ENCODE data around the gene EMSY. TPM values are rescaled to one million over a fixed set of nuclear protein-coding genes. Genes with fewer than 3 reads are reported as not detected.

Gene EMSY
- total RNA-seq, 1 experiment from 2014 or later, result 19.7 TPM

DNA sequence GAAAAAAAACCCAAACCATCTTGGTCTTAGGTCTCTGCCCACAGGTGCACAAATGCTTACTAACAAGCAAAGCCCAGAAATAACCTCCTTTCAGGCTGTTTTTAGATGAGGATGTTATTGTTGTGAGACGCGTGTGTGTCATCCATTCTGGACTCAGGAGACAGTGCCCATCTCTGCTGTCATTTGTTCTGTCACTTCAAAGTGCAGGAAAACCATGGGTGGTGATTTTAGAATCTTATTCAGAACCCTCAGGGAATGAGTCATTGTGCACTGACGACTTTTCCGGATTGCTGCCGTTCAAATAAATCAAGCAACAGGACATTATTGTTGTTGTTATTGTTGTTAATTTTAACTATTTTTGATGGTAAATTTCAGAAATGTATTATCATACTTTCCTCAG, 115.4 kb downstream of the EMSY start:
- no TSS peak for BruUV-seq (replicated peaks)
- Mint-ChIP-seq H3K4me1 (ENCODE audit: insufficient read depth, unreplicated experiment) (peaks cover 7% of the 10 kb centered on the region), H3K27ac (ENCODE audit: low read depth, unreplicated experiment) (no peak overlapping the region), H3K36me3 (ENCODE audit: insufficient read depth, unreplicated experiment) (peaks cover 6% of the 10 kb centered on the region), H3K4me3 (ENCODE audit: unreplicated experiment) (no peak overlapping the region), H3K9me3 (ENCODE audit: unreplicated experiment) (peaks cover 10% of the 10 kb centered on the region), H3K27me3 (ENCODE audit: insufficient read depth, unreplicated experiment) (no peaks in the 10 kb centered on the region)
- CTCF ChIA-PET, result interaction anchor here (0.6 kb wide), 1 partner anchor 30 kb away, joined by 4 read pairs; no protein-coding TSS in a partner anchor
- intact Hi-C loops (cut with micrococcal nuclease), result no loop called here
- POLR2A ChIA-PET, result no interaction called here
- TF ChIP-seq CTCF (IDR thresholded peaks at IDR 0.05; ENCODE audit: unreplicated experiment), result no peak
- peak; percentile 42 for DNase-seq (ENCODE audit: unreplicated experiment)

GRCh38 chr11:76561245-76561644, 116.4 kb downstream of the EMSY start:
- intact Hi-C loops (cut with micrococcal nuclease), result no loop called here
- peaks cover 7% of the 10 kb centered on the region for H3K4me1 Mint-ChIP-seq (ENCODE audit: insufficient read depth, unreplicated experiment)
- H3K4me3 Mint-ChIP-seq (ENCODE audit: unreplicated experiment), result no peak overlapping the region
- peaks cover 10% of the 10 kb centered on the region for H3K9me3 Mint-ChIP-seq (ENCODE audit: unreplicated experiment)
- H3K27me3 Mint-ChIP-seq (ENCODE audit: insufficient read depth, unreplicated experiment), result no peaks in the 10 kb centered on the region
- H3K36me3 Mint-ChIP-seq (ENCODE audit: insufficient read depth, unreplicated experiment), result peaks cover 6% of the 10 kb centered on the region
- CTCF ChIA-PET, result no interaction called here
- DNase-seq (ENCODE audit: unreplicated experiment), result no peak
- no TSS peak for BruUV-seq (replicated peaks)
- TF ChIP-seq CTCF (IDR thresholded peaks at IDR 0.05; ENCODE audit: unreplicated experiment), result no peak
- H3K27ac Mint-ChIP-seq (ENCODE audit: low read depth, unreplicated experiment), result no peak overlapping the region
- POLR2A ChIA-PET, result no interaction called here

DNA sequence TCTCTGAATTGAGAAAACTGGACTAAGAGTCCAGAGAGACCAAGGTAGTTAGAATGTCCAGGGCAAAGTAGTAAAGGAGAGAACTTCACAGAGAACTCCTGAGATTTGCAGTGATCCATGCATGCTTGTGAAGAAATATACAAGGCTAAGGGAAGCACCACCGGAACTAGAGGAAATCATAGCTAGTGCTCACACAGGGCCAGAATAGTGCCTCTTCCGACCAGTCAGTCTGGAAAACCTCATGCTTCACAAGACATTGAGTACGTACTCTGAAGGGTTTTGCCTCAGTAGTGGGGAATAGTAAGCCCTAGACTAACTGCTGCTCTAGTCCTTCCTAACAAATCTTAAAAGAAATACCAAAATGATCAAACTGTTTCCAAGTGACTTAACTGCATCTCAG, 117.7 kb downstream of the EMSY start:
- Mint-ChIP-seq H3K27me3 (ENCODE audit: insufficient read depth, unreplicated experiment) (no peaks in the 10 kb centered on the region), H3K27ac (ENCODE audit: low read depth, unreplicated experiment) (no peak overlapping the region), H3K9me3 (ENCODE audit: unreplicated experiment) (peaks cover 10% of the 10 kb centered on the region), H3K4me3 (ENCODE audit: unreplicated experiment) (no peak overlapping the region), H3K36me3 (ENCODE audit: insufficient read depth, unreplicated experiment) (peaks cover 6% of the 10 kb centered on the region), H3K4me1 (ENCODE audit: insufficient read depth, unreplicated experiment) (peaks cover 7% of the 10 kb centered on the region)
- ChIA-PET POLR2A (interaction anchor here (0.6 kb wide), 1 partner anchor 15 kb away, joined by 3 read pairs; no protein-coding TSS in a partner anchor), CTCF (interaction anchor here (0.6 kb wide), 1 partner anchor 410 kb away, joined by 3 read pairs; no protein-coding TSS in a partner anchor)
- intact Hi-C loops (cut with micrococcal nuclease), result no loop called here
- no TSS peak for BruUV-seq (replicated peaks)
- no peak for DNase-seq (ENCODE audit: unreplicated experiment)
- TF ChIP-seq CTCF (IDR thresholded peaks at IDR 0.05; ENCODE audit: unreplicated experiment), result no peak

GRCh38 chr11:76564364-76564763, 119.5 kb downstream of the EMSY start:
- ChIA-PET CTCF (no interaction called here), POLR2A (no interaction called here)
- TF ChIP-seq CTCF (IDR thresholded peaks at IDR 0.05; ENCODE audit: unreplicated experiment), result no peak
- peaks cover 10% of the 10 kb centered on the region for H3K9me3 Mint-ChIP-seq (ENCODE audit: unreplicated experiment)
- H3K4me1 Mint-ChIP-seq (ENCODE audit: insufficient read depth, unreplicated experiment), result peaks cover 5% of the 10 kb centered on the region
- H3K27ac Mint-ChIP-seq (ENCODE audit: low read depth, unreplicated experiment), result no peak overlapping the region
- H3K27me3 Mint-ChIP-seq (ENCODE audit: insufficient read depth, unreplicated experiment), result no peaks in the 10 kb centered on the region
- H3K4me3 Mint-ChIP-seq (ENCODE audit: unreplicated experiment), result no peak overlapping the region
- BruUV-seq (replicated peaks), result no TSS peak
- no peak for DNase-seq (ENCODE audit: unreplicated experiment)
- intact Hi-C loops (cut with micrococcal nuclease), result no loop called here
- H3K36me3 Mint-ChIP-seq (ENCODE audit: insufficient read depth, unreplicated experiment), result peaks cover 6% of the 10 kb centered on the region

All from MCF 10A (cell line).